ENCODE measurements around the gene WDR7. TPM values are rescaled to one million over a fixed set of nuclear protein-coding genes. Genes with fewer than 3 reads are reported as not detected.
A peak's percentile ranks its signal among the peaks of the same experiment; 100 is the strongest.

WDR7 gene
- total and polyA plus RNA-seq, 9 of the 15 experiments (the other 6 are each of a cell fraction or from before 2014, with no cell fraction given): 1.4 to 9.4 (median 5.3) TPM

DNA sequence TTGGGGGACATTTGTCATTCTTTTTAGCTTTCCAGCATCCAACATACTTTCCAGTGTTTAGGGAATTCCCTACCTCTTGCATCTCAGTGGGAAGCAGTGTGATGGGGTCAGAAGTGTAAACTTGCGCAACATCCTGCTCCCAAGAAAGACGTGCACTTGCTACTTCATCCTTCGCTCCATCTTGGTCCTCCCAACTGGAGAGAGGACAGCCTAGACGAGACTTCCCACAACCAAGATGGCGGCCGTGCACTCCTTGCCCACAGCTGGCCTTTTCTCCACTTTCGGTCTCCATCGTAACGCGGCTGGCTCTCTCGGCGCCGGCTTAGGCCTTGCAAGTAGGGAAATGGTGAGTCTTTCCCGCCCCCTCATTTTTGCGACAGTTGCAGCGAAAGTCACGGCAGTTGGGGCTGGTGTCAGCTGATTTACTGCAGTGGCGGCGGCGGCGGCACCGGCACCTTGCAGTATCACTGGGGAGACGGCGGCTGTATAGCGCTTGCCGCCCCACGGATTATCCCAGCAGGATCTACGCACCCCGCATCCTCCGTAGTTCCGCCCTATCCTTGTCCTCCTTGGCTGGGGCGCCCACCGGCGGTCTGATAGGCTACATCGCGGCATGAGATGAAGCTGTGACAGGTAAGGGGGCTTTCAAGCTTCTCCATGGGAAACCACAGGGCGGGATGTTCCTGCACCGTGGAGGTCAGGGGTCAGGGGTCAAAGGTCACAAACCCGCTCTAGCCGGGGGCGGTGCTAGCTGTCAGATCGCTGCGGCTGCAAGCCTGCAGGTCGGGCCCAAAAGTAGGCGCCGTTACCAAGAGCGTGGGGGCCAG, at the start of gene WDR7 (continued):
- TF ChIP-seq, protein P1, sequence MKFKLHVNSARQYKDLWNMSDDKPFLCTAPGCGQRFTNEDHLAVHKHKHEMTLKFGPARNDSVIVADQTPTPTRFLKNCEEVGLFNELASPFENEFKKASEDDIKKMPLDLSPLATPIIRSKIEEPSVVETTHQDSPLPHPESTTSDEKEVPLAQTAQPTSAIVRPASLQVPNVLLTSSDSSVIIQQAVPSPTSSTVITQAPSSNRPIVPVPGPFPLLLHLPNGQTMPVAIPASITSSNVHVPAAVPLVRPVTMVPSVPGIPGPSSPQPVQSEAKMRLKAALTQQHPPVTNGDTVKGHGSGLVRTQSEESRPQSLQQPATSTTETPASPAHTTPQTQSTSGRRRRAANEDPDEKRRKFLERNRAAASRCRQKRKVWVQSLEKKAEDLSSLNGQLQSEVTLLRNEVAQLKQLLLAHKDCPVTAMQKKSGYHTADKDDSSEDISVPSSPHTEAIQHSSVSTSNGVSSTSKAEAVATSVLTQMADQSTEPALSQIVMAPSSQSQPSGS (CRISPR knock-in tag; IDR thresholded peaks at IDR 0.05): no peak
- TF ChIP-seq POLR2B (IDR thresholded peaks at IDR 0.05; ENCODE audit: low read depth, partially characterized antibody) (peak; percentile 50), ZNF444 (CRISPR knock-in tag; IDR thresholded peaks at IDR 0.05) (no peak), ARID2 (IDR thresholded peaks at IDR 0.05) (no peak), SMARCE1 (IDR thresholded peaks at IDR 0.05) (no peak), PYGO2 (tag; IDR thresholded peaks at IDR 0.05) (no peak), MAZ (CRISPR knock-in tag; conservative IDR thresholded peaks at IDR 0.05 in 1 of 2, IDR thresholded peaks at IDR 0.05 in 1 of 2) (peak; percentile 43 to 55; a peak in 1 of 4 replicates), RAD51 (IDR thresholded peaks at IDR 0.05; ENCODE audit: borderline replicate concordance, low read depth) (peak; percentile 64; the same call in 1 of the 2 replicates), ZNF76 (CRISPR knock-in tag; IDR thresholded peaks at IDR 0.05; ENCODE audit: borderline replicate concordance) (peak; percentile 23; the same call in 1 of the 2 replicates), ZNF79 (CRISPR knock-in tag; IDR thresholded peaks at IDR 0.05; ENCODE audit: low read depth) (no peak), NFIX (CRISPR knock-in tag; IDR thresholded peaks at IDR 0.05; ENCODE audit: low read depth) (no peak), ZKSCAN8 (CRISPR knock-in tag; IDR thresholded peaks at IDR 0.05) (no peak), KLF10 (CRISPR knock-in tag; IDR thresholded peaks at IDR 0.05) (no peak), CREM (IDR thresholded peaks at IDR 0.05; ENCODE audit: low read depth) (peak; percentile 65; the same call in 1 of the 2 replicates), CTBP1 (IDR thresholded peaks at IDR 0.05; ENCODE audit: borderline replicate concordance) (peak; percentile 83; the same call in 1 of the 2 replicates), ZNF717 (CRISPR knock-in tag; IDR thresholded peaks at IDR 0.05) (no peak)
- TF ChIP-seq, protein P2, sequence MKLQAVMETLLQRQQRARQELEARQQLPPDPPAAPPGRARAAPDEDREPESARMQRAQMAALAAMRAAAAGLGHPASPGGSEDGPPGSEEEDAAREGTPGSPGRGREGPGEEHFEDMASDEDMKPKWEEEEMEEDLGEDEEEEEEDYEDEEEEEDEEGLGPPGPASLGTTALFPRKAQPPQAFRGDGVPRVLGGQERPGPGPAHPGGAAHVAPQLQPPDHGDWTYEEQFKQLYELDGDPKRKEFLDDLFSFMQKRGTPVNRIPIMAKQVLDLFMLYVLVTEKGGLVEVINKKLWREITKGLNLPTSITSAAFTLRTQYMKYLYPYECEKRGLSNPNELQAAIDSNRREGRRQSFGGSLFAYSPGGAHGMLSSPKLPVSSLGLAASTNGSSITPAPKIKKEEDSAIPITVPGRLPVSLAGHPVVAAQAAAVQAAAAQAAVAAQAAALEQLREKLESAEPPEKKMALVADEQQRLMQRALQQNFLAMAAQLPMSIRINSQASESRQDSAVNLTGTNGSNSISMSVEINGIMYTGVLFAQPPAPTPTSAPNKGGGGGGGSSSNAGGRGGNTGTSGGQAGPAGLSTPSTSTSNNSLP (IDR thresholded peaks at IDR 0.05; ENCODE audit: borderline replicate concordance, low read depth, low read length): no peak
- TF ChIP-seq, protein P3, sequence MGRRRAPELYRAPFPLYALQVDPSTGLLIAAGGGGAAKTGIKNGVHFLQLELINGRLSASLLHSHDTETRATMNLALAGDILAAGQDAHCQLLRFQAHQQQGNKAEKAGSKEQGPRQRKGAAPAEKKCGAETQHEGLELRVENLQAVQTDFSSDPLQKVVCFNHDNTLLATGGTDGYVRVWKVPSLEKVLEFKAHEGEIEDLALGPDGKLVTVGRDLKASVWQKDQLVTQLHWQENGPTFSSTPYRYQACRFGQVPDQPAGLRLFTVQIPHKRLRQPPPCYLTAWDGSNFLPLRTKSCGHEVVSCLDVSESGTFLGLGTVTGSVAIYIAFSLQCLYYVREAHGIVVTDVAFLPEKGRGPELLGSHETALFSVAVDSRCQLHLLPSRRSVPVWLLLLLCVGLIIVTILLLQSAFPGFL (CRISPR knock-in tag; IDR thresholded peaks at IDR 0.05): peak; percentile 91; the same call in 1 of the 2 replicates
- TF ChIP-seq, protein P4, sequence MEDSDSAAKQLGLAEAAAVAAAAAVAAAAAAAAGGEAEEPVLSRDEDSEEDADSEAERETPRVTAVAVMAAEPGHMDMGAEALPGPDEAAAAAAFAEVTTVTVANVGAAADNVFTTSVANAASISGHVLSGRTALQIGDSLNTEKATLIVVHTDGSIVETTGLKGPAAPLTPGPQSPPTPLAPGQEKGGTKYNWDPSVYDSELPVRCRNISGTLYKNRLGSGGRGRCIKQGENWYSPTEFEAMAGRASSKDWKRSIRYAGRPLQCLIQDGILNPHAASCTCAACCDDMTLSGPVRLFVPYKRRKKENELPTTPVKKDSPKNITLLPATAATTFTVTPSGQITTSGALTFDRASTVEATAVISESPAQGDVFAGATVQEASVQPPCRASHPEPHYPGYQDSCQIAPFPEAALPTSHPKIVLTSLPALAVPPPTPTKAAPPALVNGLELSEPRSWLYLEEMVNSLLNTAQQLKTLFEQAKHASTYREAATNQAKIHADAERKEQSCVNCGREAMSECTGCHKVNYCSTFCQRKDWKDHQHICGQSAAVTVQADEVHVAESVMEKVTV (CRISPR knock-in tag; IDR thresholded peaks at IDR 0.05): no peak
- TF ChIP-seq, protein P5, sequence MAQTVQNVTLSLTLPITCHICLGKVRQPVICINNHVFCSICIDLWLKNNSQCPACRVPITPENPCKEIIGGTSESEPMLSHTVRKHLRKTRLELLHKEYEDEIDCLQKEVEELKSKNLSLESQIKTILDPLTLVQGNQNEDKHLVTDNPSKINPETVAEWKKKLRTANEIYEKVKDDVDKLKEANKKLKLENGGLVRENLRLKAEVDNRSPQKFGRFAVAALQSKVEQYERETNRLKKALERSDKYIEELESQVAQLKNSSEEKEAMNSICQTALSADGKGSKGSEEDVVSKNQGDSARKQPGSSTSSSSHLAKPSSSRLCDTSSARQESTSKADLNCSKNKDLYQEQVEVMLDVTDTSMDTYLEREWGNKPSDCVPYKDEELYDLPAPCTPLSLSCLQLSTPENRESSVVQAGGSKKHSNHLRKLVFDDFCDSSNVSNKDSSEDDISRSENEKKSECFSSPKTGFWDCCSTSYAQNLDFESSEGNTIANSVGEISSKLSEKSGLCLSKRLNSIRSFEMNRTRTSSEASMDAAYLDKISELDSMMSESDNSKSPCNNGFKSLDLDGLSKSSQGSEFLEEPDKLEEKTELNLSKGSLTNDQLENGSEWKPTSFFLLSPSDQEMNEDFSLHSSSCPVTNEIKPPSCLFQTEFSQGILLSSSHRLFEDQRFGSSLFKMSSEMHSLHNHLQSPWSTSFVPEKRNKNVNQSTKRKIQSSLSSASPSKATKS (CRISPR knock-in tag; IDR thresholded peaks at IDR 0.05): no peak

All from K562 (cell line).